ENCODE results near the gene DUSP14.

GRCh38 chr17:37483311-37484039, 6.2 kb upstream of the DUSP14 start:
- TF ChIP-seq CTCF (IDR thresholded peaks at IDR 0.05) (no peak), EP300 (IDR thresholded peaks at IDR 0.05) (no peak), POLR2A (IDR thresholded peaks at IDR 0.05) (no peak)
